Measurements from ENCODE around the gene DHX35. TPM values are rescaled to one million over a fixed set of nuclear protein-coding genes. Genes with fewer than 3 reads are reported as not detected.
A peak's percentile ranks its signal among the peaks of the same experiment; 100 is the strongest.

Gene DHX35
- total RNA-seq, 4 donors from 2014 or later = 14.9 to 24.0 (median 15.9) TPM

GRCh38 chr20:38920411-38920810 lies 41.7 kb upstream of the DHX35 start:
- Histone ChIP-seq H3K4me3 (no peak overlapping the region), H3K4me1 (no peaks in the 10 kb centered on the region), H3K9me3 (no peaks in the 10 kb centered on the region), H3K36me3 (peaks cover 0 to 8% (median 0%) of the 10 kb centered on the region in 3 donors), H3K27me3 (no peaks in the 10 kb centered on the region), H3K27ac (no peak overlapping the region)
- WGBS, 2 donors = 77 to 91% methylated on average over 3 of the region's 3 CpGs
- TF ChIP-seq CTCF (IDR thresholded peaks at IDR 0.05) (no peak), POLR2A (IDR thresholded peaks at IDR 0.05) (no peak), EP300 (IDR thresholded peaks at IDR 0.05) (no peak)
- no peak for DNase-seq (ENCODE audit: low spot score in 2 of 2)

GRCh38 chr20:38920851-38921250 lies 41.3 kb upstream of the DHX35 start:
- no peaks in the 10 kb centered on the region for H3K9me3 ChIP-seq
- WGBS, 2 donors = 77 to 81% methylated on average over 7 to 9 of the region's 9 CpGs
- TF ChIP-seq EP300 (IDR thresholded peaks at IDR 0.05) = no peak
- no peak for TF ChIP-seq CTCF (IDR thresholded peaks at IDR 0.05)
- no peak for TF ChIP-seq POLR2A (IDR thresholded peaks at IDR 0.05)
- no peak for DNase-seq (ENCODE audit: low spot score in 2 of 2)
- peaks cover 0 to 8% (median 0%) of the 10 kb centered on the region in 3 donors for H3K36me3 ChIP-seq
- H3K27me3 ChIP-seq = no peaks in the 10 kb centered on the region
- no peak overlapping the region for H3K4me3 ChIP-seq
- H3K27ac ChIP-seq = no peak overlapping the region
- peaks cover 0 to 1% (median 0%) of the 10 kb centered on the region in 4 donors for H3K4me1 ChIP-seq

GRCh38 chr20:38924718-38925117 lies 37.4 kb upstream of the DHX35 start:
- Histone ChIP-seq H3K27me3 (peaks cover 0 to 20% of the 10 kb centered on the region in 2 donors), H3K36me3 (no peaks in the 10 kb centered on the region), H3K4me3 (no peak overlapping the region), H3K27ac (no peak overlapping the region), H3K4me1 (peaks cover 0 to 15% (median 7%) of the 10 kb centered on the region in 4 donors), H3K9me3 (no peaks in the 10 kb centered on the region)
- no peak for TF ChIP-seq CTCF (IDR thresholded peaks at IDR 0.05)
- TF ChIP-seq EP300 (IDR thresholded peaks at IDR 0.05) = no peak
- no peak for TF ChIP-seq POLR2A (IDR thresholded peaks at IDR 0.05)
- no peak for DNase-seq (ENCODE audit: low spot score in 2 of 2)
- WGBS, 2 donors = 89 to 94% methylated on average over 2 of the region's 2 CpGs

GRCh38 chr20:38926142-38926933 lies 35.8 kb upstream of the DHX35 start, which contains the start of gene FAM83D:
TSS of gene FAM83D (plus strand) at chr20:38926417. CDS start at chr20:38926443, 26 bp downstream.
- Histone ChIP-seq H3K36me3 (no peaks in the 10 kb centered on the region), H3K27ac (peak within 1 kb of the TSS in 1 of 4 donors; percentile 62), H3K4me1 (peaks cover 0 to 15% (median 7%) of the 10 kb centered on the region in 4 donors), H3K9me3 (no peaks in the 10 kb centered on the region), H3K27me3 (peaks cover 0 to 20% of the 10 kb centered on the region in 2 donors), H3K4me3 (peak within 1 kb of the TSS; percentile 35 to 60 (median 45))
- TF ChIP-seq EP300 (IDR thresholded peaks at IDR 0.05) = peak; percentile 30 to 45
- TF ChIP-seq CTCF (IDR thresholded peaks at IDR 0.05) = peak in 1 of 5 experiments; percentile 84
- TF ChIP-seq POLR2A (IDR thresholded peaks at IDR 0.05) = peak in 1 of 2 donors; percentile 51
- WGBS, 2 donors = 0 to 3% methylated on average over 34 to 61 of the region's 95 CpGs
- peak; percentile 54 to 71 for DNase-seq (ENCODE audit: low spot score in 2 of 2)

All from tibial nerve (tissue), 4 donors.